HG03521 (cell line): ENCODE data around the gene ODAD3.
"Not testable (repeated sequence)": the region's sequence is repeated elsewhere in the genome, so short reads cannot be mapped to it uniquely, and the experiment has no call there.

ENCODE experiments used
- ATAC-seq: cut with Tn5 transposase; IDR thresholded peaks from one replicate; pipeline ENCODE4 v1.9.1; 2021; ENCODE audit warnings: mild to moderate bottlenecking, moderate library complexity; ENCODE audit not compliant: unreplicated experiment

ODAD3 gene

DNA sequence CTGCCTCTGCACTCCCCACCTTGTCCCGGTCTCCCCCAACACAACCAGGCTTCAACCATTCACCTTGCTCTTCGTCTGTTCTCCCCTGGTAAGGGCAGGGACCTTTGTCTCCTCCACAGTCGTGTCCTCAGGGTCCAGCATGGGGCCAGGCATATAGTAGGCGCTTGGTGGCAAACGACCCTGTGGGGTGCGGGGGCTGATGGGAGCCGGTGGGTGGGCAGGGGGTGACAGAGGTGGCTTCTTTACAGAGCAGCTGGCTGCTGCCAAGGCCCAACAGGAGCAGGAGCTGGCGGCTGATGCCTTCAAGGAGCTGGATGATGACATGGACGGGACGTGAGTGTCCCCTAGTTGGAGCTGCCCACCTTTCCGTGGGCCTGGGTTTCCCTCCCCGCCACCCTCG is 10.2 kb upstream of the ODAD3 start:
- ATAC-seq: no peak

DNA sequence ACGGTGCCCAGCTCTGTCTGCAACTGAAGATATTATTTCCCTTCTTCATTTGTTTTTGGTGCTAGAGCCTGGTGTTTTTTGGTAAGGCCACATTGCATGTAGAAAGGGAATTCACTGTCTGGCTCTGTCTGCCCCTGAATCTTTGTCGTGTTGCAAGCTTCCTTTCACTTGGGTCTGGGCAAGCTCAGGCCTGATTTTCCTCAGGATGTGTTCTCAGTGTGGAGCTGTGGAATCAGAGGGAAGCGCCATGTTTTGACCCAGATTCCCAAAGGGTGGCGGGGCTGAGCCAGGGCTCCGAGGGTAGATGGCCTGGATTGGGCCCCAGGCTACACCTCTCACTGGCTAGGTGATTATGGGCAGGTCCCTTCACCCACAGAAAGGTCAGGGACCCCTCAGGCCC is 9.1 kb upstream of the ODAD3 start:
- no peak for ATAC-seq

DNA sequence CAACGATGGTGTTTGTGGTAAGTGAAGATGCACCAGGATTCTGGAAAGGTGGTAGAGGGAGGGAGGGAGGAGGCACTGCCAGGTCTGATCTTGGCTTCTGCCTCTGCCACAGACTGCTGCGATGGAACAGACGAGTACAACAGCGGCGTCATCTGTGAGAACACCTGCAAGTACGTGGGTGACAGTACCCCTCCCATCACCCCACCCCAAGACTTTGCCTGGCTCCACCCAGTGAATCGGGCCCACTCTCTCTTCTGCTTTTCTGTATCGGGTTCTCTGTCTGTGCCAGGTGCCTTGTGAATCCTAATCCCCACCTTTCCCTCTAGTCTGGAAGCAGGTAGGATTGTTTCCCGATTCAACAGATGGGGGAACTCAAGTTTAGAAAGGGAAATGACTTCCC is 3.0 kb upstream of the ODAD3 start:
- ATAC-seq: no peak

DNA sequence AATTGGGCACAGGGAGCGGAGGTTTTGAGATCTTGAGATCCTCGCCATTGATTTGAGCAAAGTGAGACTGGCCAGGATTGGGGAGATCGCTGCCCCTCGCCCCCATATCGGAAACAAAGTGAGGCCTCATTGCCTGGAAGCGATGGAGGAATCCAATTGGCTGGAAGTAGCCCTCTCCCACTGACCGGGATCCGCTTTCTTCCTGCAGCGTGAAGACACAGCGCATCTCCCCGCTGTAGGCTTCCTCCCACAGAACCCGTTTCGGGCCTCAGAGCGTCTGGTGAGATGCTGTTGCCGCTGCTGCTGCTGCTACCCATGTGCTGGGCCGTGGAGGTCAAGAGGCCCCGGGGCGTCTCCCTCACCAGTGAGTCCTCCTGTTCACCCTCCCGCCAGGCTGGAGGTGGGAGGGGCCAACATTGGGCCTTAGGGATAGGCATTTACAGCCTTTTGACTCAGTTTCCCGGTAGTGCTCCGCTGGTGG is 952 bp upstream of the ODAD3 start:
- ATAC-seq: no peak

DNA sequence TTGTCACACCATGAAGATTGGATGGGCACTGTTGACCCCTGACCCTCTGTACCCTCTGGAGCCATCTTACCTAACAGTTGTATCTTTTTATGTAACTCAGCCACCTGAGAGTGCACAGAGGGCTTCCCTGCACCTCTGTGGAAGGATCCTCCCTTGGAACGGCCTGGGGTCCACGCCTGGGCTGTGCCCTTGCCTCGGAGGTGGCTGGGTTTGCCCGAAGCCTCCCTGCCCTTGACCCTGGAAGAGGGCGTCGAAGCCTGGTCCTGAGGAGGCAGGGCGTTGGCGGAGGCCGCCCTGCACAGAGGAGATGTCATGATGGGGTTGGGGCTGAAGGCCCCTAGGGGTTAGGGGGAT is 241 bp downstream of the ODAD3 start:
- ATAC-seq: no peak

DNA sequence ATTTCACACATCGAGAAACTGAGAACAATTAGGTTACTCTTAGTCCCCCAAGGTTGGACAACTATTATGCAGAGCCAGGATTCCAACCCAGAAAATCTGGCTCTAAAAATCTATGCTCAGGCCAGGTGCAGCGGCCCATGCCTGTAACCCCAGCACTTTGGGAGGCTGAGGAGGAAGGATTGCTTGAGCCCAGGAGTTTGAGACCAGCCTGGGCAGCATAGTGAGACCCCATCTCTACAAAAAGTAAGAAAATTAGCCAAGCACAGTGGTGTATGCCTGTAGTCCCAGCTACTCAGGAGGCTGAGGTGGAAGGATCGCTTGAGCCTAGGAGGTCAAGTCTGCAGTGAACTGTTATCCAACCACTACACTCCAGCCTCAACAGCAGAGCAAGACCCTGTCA is 1.4 kb downstream of the ODAD3 start:
- not testable (repeated sequence) for ATAC-seq

DNA sequence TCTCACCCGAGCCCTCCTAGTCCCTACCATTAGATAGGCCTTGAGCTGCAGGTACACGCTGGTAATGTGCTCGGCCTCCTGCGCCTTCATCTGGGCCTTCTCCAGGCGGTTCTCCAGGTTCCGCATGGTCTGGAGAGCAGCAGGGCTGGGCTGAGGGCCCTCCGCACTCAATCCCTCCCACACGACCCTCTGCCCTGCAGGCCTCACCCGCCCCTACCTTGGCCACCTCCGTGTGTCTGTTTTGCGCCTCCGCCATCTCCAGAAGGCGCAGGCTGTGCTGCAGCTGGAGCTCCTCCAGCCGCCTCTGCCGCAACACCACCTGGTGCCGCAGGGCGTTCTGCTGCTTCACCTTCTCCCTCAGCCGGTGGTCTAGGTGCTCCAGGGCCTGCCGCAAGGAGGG is 8.3 kb downstream of the ODAD3 start:
- ATAC-seq: no peak

DNA sequence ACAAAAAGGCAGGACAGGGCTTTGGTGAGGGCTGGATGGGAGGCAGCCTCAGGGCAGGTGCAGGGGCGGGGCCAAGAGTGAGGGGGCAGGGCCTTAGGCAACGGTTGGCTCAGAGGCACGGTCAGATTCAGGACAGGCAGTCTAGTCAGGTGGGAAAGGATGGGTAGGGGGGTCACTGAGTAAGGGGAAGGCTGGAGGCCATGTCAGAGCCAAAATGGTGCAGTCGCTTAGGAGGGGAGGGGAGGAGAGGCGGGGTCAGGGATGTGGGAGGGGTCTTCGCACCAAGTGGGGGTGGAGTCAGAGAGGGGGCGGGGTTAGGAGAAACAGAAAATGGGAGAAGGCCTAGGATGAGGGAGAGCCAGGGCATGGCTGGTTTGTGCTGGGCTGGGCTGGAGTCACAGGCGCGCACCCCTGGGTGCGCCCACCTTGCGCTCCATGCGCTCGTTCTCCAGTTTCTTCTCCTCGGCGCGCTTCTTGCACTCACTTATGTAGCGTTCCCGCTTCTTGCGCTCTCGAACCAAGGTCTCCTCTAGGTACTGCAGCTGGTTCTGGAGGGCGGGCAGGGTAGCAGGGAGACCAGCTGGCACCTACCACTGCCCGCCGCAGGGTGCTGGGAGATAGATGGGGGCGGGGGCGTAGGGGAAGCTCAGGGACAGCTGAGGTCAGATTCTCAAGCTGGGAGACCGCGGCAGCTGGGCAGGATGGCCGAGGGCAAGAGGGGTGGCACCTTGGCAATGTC is 9.0 kb downstream of the ODAD3 start:
- no peak for ATAC-seq

DNA sequence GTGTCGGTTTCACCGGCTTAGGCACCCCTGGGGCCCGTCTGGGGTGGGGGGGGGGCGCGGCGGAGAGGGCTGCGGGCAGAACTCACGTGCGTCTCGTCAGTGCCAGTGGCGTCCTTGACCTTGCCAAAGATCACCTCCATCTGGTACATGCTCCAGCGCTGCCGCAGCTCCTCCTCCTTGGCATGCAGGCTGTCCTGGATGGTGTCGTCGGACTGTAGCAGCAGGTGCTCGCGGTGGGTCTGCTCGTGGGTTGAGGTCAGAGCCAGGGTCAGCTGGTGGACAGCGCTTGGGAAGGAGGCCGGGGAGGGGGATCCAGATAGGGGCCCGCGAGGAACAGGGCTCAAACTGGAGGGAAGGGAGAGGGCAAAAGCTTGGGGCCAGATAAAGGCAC is 11.1 kb downstream of the ODAD3 start:
- ATAC-seq: no peak

DNA sequence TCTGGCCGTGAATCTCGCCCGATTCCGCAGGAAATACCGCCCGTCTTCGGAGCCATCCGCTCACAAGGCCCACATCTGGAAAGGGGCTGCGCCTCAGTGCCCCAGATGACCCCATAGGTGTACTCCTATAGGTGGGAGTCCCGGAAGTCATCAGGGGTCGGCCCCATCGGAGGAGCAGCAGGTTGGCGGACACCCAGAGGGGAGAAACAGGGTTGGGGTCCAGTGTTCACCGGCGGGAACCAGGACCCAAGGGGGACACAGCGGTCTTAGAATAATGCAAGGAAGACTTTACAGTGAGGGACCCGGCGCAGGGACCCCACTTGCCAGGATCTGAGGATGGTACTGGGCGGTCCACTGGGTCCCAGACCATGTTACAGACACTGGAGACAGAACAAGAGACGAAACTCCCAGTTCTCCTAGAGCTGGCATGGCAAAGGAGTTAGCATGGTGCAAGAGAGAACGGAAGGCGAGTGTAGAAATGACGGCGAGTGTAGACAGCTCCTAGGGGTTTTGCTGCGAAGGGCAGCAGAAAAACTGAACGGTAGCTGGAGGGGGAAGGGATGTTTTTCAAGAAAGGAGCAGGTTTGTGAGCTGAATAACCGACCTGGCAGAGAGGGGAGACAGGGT is 11.6 kb downstream of the ODAD3 start:
- ATAC-seq: no peak

DNA sequence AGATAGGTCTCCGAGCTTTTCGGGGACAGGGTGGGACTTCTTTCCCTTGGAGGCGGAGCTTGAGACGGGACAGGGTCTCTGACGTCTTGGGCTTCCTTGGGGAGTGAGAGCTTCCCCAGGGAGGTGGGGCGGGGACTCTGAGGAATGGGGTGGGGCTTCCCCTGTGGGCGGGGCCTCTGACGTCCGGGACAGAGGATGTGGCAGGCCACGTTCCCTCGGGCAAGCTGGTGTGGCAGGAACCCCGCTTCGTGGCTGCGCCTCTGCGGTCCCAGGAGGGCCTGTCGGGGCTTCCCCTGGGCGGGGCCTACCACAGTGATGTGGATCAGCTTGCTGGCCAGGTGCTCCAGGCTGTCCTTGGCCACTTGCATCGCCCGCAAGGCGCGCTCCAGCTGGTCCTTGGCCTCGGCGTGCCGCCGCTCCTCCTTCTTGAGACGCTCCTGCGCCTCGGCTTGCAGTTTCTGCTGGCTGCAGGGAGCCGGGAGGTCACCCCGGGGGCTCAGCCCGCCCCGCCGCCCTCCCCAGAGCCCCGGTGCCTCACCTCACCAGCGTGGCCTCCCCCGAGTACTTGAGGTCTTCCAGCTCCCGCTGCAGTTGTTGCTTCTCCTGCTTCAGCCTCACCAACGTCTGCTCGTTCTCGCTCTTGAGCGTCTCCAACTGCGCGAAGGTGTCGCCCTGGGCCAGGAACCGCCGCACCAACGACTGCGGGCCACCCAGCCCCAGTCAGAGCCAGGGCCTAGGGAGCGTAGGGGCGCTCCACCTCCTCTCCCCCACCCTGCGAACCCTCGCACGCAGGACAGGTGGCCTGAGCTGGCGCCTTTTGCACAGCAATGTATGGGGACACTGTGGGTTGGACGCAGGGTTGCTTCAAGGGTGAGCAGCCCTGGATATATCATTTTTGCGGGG is 12.5 kb downstream of the ODAD3 start:
- ATAC-seq: no peak

DNA sequence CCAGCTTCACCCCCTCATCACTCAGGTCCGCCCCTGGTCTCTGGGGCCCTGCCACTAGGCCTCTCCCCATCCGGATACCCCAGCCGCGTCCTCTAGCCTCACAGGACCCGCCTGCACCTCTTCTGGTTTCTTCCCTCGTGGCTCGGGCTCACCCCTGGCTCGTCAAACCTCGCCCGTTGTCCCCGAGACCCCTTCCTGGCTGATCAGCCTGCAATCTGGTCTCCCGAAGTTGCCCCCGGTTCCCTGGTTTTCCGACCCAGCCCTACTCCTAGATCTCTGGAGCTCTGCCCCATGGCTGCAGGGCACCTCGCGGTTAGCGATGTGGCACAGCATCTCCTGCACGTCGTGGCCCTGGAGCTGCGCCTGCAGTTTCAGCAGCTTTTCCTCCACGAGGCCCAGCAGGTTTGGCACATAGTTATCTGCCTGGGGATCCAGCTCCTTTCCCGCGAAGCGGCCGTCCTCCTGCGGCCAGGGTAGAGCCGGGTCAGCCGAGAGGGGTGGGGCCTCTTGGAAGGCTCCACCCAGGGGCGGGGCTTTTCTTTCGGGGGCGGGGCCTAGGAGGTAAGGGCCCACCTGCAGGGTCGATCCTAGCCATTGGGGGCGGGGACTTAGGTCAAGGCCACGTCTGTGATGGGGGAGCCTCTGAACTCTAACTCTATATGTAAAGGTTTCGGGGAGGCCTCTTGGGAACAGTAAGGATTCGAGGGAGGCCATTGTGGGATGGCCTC is 13.4 kb downstream of the ODAD3 start:
- ATAC-seq: no peak

DNA sequence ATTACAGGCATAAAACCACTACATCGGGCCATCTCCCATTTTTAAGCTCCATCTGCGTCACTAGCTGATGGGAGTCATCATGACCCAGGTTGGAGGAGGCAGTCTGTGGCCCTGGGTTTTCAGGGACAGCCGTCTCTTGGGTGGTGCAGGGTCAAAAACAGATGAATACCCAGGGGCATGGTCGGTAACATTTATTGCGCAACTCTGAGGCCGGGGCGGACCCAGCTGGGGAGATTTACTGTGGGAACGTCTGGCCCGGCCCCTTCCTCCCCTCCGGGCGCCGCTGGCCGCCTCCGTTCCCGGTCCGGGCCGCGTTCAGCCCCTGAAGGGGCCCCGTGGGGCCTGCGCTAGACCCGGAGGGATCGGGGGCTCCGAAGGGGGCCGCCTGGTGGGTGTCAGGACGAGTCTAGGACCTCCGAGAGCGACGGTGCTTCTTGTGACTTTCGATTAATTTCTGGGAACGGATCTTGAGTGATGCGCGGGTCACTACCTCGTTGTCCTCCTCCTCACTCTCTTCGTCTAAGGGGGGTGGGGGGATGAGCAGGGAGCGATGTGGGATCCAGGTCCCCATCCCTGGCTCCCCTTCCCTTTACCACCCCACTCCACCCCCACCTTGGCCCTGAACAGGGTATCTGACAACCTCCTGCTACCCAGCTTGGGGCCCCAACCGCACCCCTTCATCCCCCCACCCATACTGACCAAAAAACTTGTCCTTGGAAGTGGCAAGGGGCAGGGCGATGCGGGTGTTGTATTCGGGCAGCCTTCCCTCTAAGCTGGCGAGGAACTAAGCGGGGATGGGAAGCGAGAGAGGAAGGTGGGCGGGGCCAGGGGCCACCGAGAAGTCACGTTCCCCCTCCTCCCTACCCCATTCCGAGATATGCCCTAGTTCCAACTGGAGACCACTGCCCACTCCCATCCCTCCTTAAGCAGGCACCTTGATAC is 14.2 kb downstream of the ODAD3 start:
- no peak for ATAC-seq

DNA sequence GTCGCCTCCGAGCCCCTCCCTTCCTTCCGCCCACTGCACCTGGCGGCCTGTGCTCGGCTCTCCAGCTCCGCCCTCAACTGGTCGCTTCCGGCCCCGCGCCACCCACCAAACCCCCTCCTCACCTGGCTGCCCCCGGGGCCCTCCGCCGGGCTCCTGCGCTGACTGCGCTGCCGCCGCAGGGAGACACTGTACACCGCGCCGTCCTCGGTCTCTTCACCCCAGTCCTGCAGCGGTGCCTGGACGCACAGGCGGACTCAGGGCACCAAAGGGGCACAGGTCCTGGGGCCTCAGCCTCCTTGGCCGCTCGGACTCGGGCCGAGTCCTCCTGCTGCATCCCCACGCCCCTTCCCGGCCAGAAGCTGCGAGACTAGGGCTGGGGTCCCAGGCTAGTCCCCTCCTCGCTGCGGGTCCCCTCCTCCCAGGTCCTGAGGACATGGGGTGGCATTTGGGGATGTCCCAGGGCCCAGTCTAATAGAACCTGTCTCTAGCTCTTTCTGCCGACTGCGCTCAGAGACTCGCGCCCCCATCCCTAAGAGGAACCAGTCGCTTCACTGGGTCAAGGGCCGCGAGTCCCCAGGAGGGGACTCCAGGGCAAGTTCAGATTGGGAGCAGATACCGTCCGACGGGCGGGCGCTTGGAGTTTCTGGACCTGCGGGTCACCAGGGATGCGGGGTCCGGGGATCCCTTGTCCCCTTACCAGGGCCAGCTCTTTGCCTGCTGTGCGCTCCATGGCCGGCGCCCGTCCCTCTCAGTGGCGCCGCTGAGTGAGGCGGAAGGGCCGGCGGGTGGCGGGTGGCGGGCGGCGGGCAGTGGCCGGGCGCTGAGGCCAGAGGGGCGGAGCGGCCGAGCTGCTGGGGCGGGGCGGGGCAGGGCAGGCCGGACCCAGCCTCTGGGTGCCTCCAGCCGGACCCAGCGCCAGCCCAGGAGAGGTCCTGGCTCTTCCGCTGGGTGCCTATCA is 16.1 kb downstream of the ODAD3 start, which contains the start of gene RGL3:
Gene RGL3 (minus strand): TSS at position 766 of the 958 bp plus-strand sequence. CDS start 36 bp downstream, at position 730.
- ATAC-seq: no peak

DNA sequence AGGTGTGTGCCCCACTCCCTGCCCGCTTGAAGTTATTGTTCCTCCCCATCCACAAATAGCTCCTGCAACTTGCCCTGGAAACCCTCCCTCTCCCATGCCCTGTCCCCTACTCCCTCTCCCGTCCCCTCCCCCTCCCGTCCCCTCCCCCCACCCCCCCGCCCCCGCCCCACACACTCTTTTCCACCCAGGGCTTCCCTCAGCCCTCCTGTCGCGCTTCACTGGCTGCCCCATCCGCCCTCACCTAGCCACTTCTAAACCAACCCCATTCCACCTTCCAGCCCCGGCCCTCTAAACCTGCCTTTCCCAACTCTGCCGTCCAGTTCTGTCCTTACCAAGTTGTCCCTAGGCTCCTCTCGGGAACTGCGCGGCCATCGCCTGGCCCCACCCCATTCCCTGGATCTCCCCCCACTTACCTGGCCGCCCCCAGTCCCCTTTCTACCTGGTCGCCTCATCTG is 16.8 kb downstream of the ODAD3 start:
- no peak for ATAC-seq

DNA sequence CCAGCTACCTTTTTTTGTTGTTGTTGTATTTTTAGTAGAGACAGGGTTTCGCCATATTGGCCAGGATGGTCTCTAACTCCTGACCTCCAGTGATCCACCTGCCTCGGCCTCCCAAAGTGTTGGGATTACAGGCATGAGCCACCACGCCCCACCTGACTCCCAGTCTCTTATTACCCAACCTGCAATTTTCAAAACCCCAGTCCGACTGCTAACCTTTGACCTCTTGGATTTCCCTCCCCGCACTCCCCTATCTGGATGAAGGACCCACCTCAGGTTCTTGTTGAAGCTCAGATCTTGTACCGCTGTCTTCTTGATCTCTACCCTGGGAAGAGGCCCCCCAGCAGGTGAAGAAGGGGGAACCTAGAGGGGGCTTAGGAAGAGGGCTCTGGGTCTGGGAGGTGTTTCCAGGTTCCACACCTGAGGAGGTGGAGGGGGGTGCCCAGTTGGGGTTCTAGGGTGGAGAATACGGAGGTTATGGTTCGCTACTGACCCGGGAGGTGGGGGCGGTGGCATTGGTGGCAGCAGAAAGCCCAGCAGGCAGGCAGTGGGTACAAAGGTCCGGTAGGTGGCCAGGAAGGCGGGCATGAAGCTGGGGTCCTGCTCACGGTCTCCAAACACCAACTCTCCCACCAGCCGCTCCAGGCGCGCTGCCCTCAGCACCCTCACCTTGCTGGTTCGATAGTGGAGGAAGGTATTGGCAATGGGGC is 18.4 kb downstream of the ODAD3 start:
- ATAC-seq: no peak

DNA sequence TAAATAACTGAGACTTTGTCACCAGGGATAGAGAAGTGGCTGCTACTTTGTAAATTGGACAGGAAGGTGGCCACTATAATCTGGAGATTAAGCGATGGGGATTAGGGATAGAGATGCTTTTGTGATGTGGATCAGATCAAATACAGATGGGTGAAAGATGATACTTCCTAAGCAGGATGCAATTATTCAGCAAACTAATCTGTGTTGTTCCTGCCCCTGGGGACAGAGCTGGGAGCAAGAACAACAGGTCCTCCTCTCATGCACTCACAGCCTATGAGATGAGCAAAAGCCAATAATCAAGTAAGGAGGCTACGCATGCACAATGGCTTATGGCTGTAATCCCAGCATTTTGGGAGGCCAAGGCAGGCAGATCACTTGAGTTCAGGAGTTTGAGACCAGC is 20.4 kb downstream of the ODAD3 start:
- no peak for ATAC-seq

DNA sequence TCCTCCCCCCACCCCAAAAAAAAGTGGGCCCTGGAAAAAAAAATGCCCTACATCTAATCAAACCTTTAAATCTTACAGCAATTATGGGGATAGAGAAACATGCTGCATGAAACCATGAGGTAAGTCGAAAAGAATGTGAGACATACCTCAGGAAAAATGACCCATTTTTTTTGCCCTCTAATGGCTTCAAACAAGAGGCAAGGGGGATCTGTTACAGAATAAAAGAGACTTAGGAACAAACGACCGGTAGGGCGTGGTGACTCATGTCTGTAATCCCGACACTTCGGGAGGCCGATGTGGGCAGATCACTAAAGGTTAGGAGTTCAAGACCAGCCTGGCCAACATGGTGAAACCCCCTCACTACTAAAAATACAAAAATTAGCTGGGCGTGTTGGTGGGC is 24.2 kb downstream of the ODAD3 start:
- no peak for ATAC-seq
